Activated B cell treated with CpG ODN at 0.5 μM for 24 hours (primary cell): Measurements from ENCODE around the gene ADIRF. TPM values are rescaled to one million over a fixed set of nuclear protein-coding genes. Genes with fewer than 3 reads are reported as not detected.

Source experiments
- ATAC-seq: fragments of 200-7000 bp; cut with Tn5 transposase; one replicate; pipeline ENCODE4 v1.10.0; 2021; ENCODE audit warnings: low read depth, mild to moderate bottlenecking, moderate library complexity
- CTCF ChIA-PET: fragments of 350-600 bp; sonication (Branson Sonifier 250); formaldehyde crosslinking; loops from one replicate; lab custom pipeline; 2021; ENCODE audit warnings: antibody characterized with exemption; lab: Charles Lee
- POLR2A ChIA-PET: fragments of 350-600 bp; sonication (Branson Sonifier 250); formaldehyde crosslinking; loops from one replicate; lab custom pipeline; 2021; ENCODE audit warnings: antibody characterized with exemption; lab: Charles Lee
- DNase-seq: peaks from one replicate; pipeline ENCODE4 v3.0.0; 2022
- H3K27ac Mint-ChIP-seq: one replicate; pipeline ENCODE4 v1.8.0; 2020; ENCODE audit warnings: mixed read lengths
- H3K27me3 Mint-ChIP-seq: one replicate; pipeline ENCODE4 v1.8.0; 2021; ENCODE audit warnings: mixed read lengths
- H3K36me3 Mint-ChIP-seq: one replicate; pipeline ENCODE4 v1.8.0; 2021; ENCODE audit warnings: low read depth, mixed read lengths
- H3K4me1 Mint-ChIP-seq: one replicate; pipeline ENCODE4 v1.8.0; 2021; ENCODE audit warnings: mixed read lengths
- H3K4me3 Mint-ChIP-seq: one replicate; pipeline ENCODE4 v1.8.0; 2020; ENCODE audit warnings: mild to moderate bottlenecking, mixed read lengths
- H3K9me3 Mint-ChIP-seq: one replicate; pipeline ENCODE4 v1.8.0; 2020; ENCODE audit warnings: mixed read lengths
- CTCF ChIP-seq: fragments of 200-600 bp; IDR thresholded peaks from one replicate; pipeline ENCODE4 v1.8.0; 2022; ENCODE audit warnings: antibody characterized with exemption, mild to moderate bottlenecking
- intact Hi-C: fragments of 100-400 bp; cut with micrococcal nuclease; formaldehyde crosslinking; loops from one replicate; pipeline ENCODE4 v1.15.1; 2024
- total RNA-seq: library from RNA; stranded (reverse); gene quantifications from 2 replicates; pipeline ENCODE4 v1.2.3, GENCODE V29; 2022

Gene ADIRF
- total RNA-seq, 1 donor from 2014 or later = 7.9 TPM

GRCh38 chr10:86967481-86967941 lies 771 bp upstream of the ADIRF start:
- intact Hi-C loops = no loop called here
- POLR2A ChIA-PET = no interaction called here
- no peak overlapping the region for H3K4me3 Mint-ChIP-seq
- CTCF ChIA-PET = no interaction called here
- H3K27me3 Mint-ChIP-seq = peaks cover 6% of the 10 kb centered on the region
- no peak overlapping the region for H3K27ac Mint-ChIP-seq
- H3K36me3 Mint-ChIP-seq = no peaks in the 10 kb centered on the region
- H3K9me3 Mint-ChIP-seq = no peaks in the 10 kb centered on the region
- no peak for ATAC-seq
- no peak for TF ChIP-seq CTCF
- H3K4me1 Mint-ChIP-seq = peaks cover 42% of the 10 kb centered on the region
- no peak for DNase-seq

GRCh38 chr10:86968994-86969355 lies 693 bp downstream of the ADIRF start:
- TF ChIP-seq CTCF = no peak
- H3K36me3 Mint-ChIP-seq = no peaks in the 10 kb centered on the region
- POLR2A ChIA-PET = interaction anchor here (0.6 kb wide), 1 partner anchor 29 kb away, joined by 3 read pairs; no protein-coding TSS in a partner anchor
- ATAC-seq (no peak), DNase-seq (no peak)
- no peak overlapping the region for H3K27ac Mint-ChIP-seq
- peak overlapping the region; percentile 15 for H3K4me3 Mint-ChIP-seq
- intact Hi-C loops = no loop called here
- no peaks in the 10 kb centered on the region for H3K9me3 Mint-ChIP-seq
- H3K4me1 Mint-ChIP-seq = peaks cover 45% of the 10 kb centered on the region
- peaks cover 6% of the 10 kb centered on the region for H3K27me3 Mint-ChIP-seq
- CTCF ChIA-PET = no interaction called here

DNA sequence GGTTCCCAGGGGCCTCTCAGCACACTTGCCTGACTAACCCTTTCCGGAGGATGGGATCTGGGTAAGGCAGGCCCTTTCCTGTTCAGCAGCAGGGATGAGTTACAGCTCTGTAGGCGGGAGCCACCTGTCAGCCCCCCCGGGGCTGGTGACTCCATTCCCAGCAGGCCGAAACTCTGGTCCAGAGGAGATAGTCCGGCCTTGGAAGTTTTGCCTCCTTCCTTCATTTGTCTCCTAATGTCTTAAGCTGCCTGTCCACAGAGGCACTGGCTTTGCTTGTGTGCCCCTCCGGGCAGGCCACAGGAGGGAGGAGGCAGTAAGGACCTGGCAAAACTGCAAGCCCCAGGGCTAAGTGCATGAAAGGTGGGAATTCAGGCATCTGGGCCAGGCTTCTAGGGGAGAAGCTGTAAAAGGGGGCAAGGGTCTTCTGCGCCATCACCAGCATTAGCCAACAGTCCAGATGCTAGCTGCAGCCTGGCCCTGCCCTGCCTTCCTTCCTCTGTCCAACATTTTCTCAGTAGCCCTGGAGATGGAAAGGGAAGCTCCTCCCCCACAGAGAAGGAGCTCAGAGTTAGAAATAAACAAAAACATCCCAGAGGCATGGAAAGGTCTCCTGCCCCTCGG lies 1.2 kb downstream of the ADIRF start:
- H3K36me3 Mint-ChIP-seq = no peaks in the 10 kb centered on the region
- no peak for ATAC-seq
- H3K9me3 Mint-ChIP-seq = no peaks in the 10 kb centered on the region
- intact Hi-C loops = loop anchor here (2.0 to 5.0 kb wide), 4 partner anchors 447 to 1418 kb away; partner anchors contain the start of genes ATAD1 and WAPL
- H3K27ac Mint-ChIP-seq = no peak overlapping the region
- H3K4me3 Mint-ChIP-seq = peak overlapping the region; percentile 87
- ChIA-PET POLR2A (interaction anchor here (0.6 to 1.1 kb wide), 3 partner anchors 11 to 1614 kb away, joined by 3 read pairs; partner anchors contain the start of gene RNLS), CTCF (no interaction called here)
- no peak for TF ChIP-seq CTCF
- DNase-seq = no peak
- H3K4me1 Mint-ChIP-seq = peaks cover 43% of the 10 kb centered on the region
- H3K27me3 Mint-ChIP-seq = peaks cover 6% of the 10 kb centered on the region

GRCh38 chr10:86970162-86970981 lies 2.1 kb downstream of the ADIRF start:
- CTCF ChIA-PET = interaction anchor here (1.0 kb wide), 1 partner anchor 31 kb away, joined by 3 read pairs; no protein-coding TSS in a partner anchor
- Mint-ChIP-seq H3K36me3 (no peaks in the 10 kb centered on the region), H3K4me3 (peak overlapping the region; percentile 87), H3K27me3 (peaks cover 4% of the 10 kb centered on the region), H3K4me1 (peaks cover 37% of the 10 kb centered on the region), H3K9me3 (no peaks in the 10 kb centered on the region), H3K27ac (peak overlapping the region; percentile 86)
- POLR2A ChIA-PET = interaction anchor here (0.7 to 1.2 kb wide), 9 partner anchors 10 to 1613 kb away, joined by 3 to 23 read pairs (median 3); partner anchors contain the start of genes BMPR1A, GLUD1, RNLS and SHLD2
- ATAC-seq = no peak
- TF ChIP-seq CTCF = no peak
- intact Hi-C loops = loop anchor here (2.0 to 5.0 kb wide), 4 partner anchors 448 to 1417 kb away; partner anchors contain the start of genes ATAD1 and WAPL
- no peak for DNase-seq

DNA sequence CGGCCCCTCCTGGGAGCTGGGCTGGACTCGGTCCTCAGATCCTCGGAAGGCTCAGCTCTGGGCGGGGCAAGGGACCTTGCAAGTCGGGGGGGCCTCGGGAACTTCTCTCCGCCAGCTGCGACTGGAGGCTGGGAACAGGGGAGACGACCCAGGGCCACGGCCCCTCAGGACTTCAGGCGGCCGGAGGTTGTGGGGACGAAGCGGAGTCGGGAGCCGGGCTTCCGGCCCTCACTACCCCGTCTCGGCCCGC lies 2.6 kb downstream of the ADIRF start:
- DNase-seq (no peak), ATAC-seq (no peak)
- no peaks in the 10 kb centered on the region for H3K9me3 Mint-ChIP-seq
- H3K4me1 Mint-ChIP-seq = peaks cover 31% of the 10 kb centered on the region
- H3K27ac Mint-ChIP-seq = peak overlapping the region; percentile 86
- peak overlapping the region; percentile 87 for H3K4me3 Mint-ChIP-seq
- no peaks in the 10 kb centered on the region for H3K36me3 Mint-ChIP-seq
- intact Hi-C loops = loop anchor here (1.0 to 5.0 kb wide), 5 partner anchors 124 to 1416 kb away; partner anchors contain the start of genes ATAD1, SHLD2 and WAPL
- H3K27me3 Mint-ChIP-seq = peaks cover 4% of the 10 kb centered on the region
- TF ChIP-seq CTCF = no peak
- ChIA-PET CTCF (interaction anchor here (1.0 kb wide), 1 partner anchor 32 kb away, joined by 3 read pairs; no protein-coding TSS in a partner anchor), POLR2A (interaction anchor here (0.6 to 1.2 kb wide), 9 partner anchors 31 to 1551 kb away, joined by 3 to 23 read pairs (median 3); partner anchors contain the start of genes BMPR1A, GLUD1, MINPP1 and SHLD2)
